ENCODE data around the gene ACOT8.

GRCh38 chr20:45835329-45835765 is 21.8 kb downstream of the ACOT8 start:
- no peak for TF ChIP-seq FOXM1 (IDR thresholded peaks at IDR 0.05; ENCODE audit: low read depth)
- TF ChIP-seq FOXM1 (CRISPR knock-in tag; IDR thresholded peaks at IDR 0.05; ENCODE audit: low read depth), result no peak
- TF ChIP-seq OTX1 (CRISPR knock-in tag; IDR thresholded peaks at IDR 0.05), result no peak
- TF ChIP-seq ZBTB11 (CRISPR knock-in tag; IDR thresholded peaks at IDR 0.05), result no peak
- TF ChIP-seq FOXK2 (conservative IDR thresholded peaks at IDR 0.05 in 1 of 2, IDR thresholded peaks at IDR 0.05 in 1 of 2; ENCODE audit: low read depth in 2 of 2), result no peak
- TF ChIP-seq ZNF311 (CRISPR knock-in tag; IDR thresholded peaks at IDR 0.05), result no peak
- TF ChIP-seq CTBP1 (IDR thresholded peaks at IDR 0.05; ENCODE audit: borderline replicate concordance), result no peak
- TF ChIP-seq BRD4 (IDR thresholded peaks at IDR 0.05), result no peak
- no peak for TF ChIP-seq PTBP1 (IDR thresholded peaks at IDR 0.05; ENCODE audit: low read depth, low read length)
- TF ChIP-seq ATF2 (CRISPR knock-in tag; IDR thresholded peaks at IDR 0.05), result no peak
- no peak for TF ChIP-seq KAT2B (IDR thresholded peaks at IDR 0.05; ENCODE audit: low read depth, low read length)
- TF ChIP-seq MAFK (IDR thresholded peaks at IDR 0.05; ENCODE audit: low read length), result no peak

All from K562 (cell line).